HFFc6 (cell line): ENCODE measurements around the gene SPHKAP. TPM values are rescaled to one million over a fixed set of nuclear protein-coding genes. Genes with fewer than 3 reads are reported as not detected.
"Not testable (repeated sequence)": the region's sequence is repeated elsewhere in the genome, so short reads cannot be mapped to it uniquely, and the experiment has no call there.

Experiments
- DNase-seq: peaks from one replicate; pipeline ENCODE4 v3.0.0-alpha.2; 2018
- H3K27ac Mint-ChIP-seq: 2 replicates; pipeline ENCODE4 v1.8.0; 2020; ENCODE audit warnings: mild to moderate bottlenecking, mixed read lengths
- H3K27me3 Mint-ChIP-seq: 2 replicates; pipeline ENCODE4 v1.8.0; 2021; ENCODE audit warnings: mild to moderate bottlenecking, moderate library complexity, mixed read lengths; ENCODE audit not compliant: insufficient read depth
- H3K36me3 Mint-ChIP-seq: 2 replicates; pipeline ENCODE4 v1.8.0; 2021; ENCODE audit warnings: low read depth, mixed read lengths
- H3K4me1 Mint-ChIP-seq: 2 replicates; pipeline ENCODE4 v1.8.0; 2020; ENCODE audit warnings: low read depth, mixed read lengths
- H3K4me3 Mint-ChIP-seq: 2 replicates; pipeline ENCODE4 v1.8.0; 2020; ENCODE audit warnings: mild to moderate bottlenecking, moderate library complexity, mixed read lengths
- H3K9me3 Mint-ChIP-seq: 2 replicates; pipeline ENCODE4 v1.8.0; 2020; ENCODE audit warnings: mild to moderate bottlenecking, mixed read lengths
- long read RNA-seq: library from polyadenylated mRNA; unstranded; transcript quantifications from one replicate; pipeline ENCODE4 v2.0.0, GENCODE V29; 2019
- total RNA-seq, 6 experiments: library from RNA; stranded (reverse); fragmentation: NEBNext Ultra II Directional; extraction: Animal tissue kit (Norgen Biotek cat#: 25700); gene quantifications; 2 replicates in 1 of 6; 3 replicates in 5 of 6; pipeline ENCODE4 v1.2.3, GENCODE V29; 2021
- TF ChIP-seq, protein P1 (sequence below): fragments of 200-600 bp; sonication (generic); IDR thresholded peaks from 2 replicates; pipeline ENCODE4 v1.5.0; 2021; ENCODE audit warnings: antibody characterized with exemption, mild to moderate bottlenecking

Gene SPHKAP, protein sequence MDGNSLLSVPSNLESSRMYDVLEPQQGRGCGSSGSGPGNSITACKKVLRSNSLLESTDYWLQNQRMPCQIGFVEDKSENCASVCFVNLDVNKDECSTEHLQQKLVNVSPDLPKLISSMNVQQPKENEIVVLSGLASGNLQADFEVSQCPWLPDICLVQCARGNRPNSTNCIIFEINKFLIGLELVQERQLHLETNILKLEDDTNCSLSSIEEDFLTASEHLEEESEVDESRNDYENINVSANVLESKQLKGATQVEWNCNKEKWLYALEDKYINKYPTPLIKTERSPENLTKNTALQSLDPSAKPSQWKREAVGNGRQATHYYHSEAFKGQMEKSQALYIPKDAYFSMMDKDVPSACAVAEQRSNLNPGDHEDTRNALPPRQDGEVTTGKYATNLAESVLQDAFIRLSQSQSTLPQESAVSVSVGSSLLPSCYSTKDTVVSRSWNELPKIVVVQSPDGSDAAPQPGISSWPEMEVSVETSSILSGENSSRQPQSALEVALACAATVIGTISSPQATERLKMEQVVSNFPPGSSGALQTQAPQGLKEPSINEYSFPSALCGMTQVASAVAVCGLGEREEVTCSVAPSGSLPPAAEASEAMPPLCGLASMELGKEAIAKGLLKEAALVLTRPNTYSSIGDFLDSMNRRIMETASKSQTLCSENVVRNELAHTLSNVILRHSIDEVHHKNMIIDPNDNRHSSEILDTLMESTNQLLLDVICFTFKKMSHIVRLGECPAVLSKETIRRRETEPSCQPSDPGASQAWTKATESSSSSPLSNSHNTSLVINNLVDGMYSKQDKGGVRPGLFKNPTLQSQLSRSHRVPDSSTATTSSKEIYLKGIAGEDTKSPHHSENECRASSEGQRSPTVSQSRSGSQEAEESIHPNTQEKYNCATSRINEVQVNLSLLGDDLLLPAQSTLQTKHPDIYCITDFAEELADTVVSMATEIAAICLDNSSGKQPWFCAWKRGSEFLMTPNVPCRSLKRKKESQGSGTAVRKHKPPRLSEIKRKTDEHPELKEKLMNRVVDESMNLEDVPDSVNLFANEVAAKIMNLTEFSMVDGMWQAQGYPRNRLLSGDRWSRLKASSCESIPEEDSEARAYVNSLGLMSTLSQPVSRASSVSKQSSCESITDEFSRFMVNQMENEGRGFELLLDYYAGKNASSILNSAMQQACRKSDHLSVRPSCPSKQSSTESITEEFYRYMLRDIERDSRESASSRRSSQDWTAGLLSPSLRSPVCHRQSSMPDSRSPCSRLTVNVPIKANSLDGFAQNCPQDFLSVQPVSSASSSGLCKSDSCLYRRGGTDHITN (N-terminal part only)
- under 1 TPM; 0.52 to 0.94 (median 0.84) TPM for total RNA-seq
- long read RNA-seq, partial matches to known transcripts = 1 of 2 reads
- long read RNA-seq, other reads (novel, unspliced or antisense) = 1 of 2 reads

GRCh38 chr2:228181098-228182019 is at the start of gene SPHKAP:
TSS of gene SPHKAP (minus strand) at chr2:228181687. CDS start at chr2:228181598, 89 bp downstream.
- Mint-ChIP-seq H3K9me3 (peaks cover 5% of the 10 kb centered on the region; the same call in 1 of the 2 replicates), H3K4me3 (peak within 1 kb of the TSS; percentile 86), H3K4me1 (peaks cover 21% of the 10 kb centered on the region), H3K27me3 (peaks cover 7% of the 10 kb centered on the region), H3K27ac (no peak within 1 kb of the TSS), H3K36me3 (no peaks in the 10 kb centered on the region)
- DNase-seq = no peak
- TF ChIP-seq, protein P1, sequence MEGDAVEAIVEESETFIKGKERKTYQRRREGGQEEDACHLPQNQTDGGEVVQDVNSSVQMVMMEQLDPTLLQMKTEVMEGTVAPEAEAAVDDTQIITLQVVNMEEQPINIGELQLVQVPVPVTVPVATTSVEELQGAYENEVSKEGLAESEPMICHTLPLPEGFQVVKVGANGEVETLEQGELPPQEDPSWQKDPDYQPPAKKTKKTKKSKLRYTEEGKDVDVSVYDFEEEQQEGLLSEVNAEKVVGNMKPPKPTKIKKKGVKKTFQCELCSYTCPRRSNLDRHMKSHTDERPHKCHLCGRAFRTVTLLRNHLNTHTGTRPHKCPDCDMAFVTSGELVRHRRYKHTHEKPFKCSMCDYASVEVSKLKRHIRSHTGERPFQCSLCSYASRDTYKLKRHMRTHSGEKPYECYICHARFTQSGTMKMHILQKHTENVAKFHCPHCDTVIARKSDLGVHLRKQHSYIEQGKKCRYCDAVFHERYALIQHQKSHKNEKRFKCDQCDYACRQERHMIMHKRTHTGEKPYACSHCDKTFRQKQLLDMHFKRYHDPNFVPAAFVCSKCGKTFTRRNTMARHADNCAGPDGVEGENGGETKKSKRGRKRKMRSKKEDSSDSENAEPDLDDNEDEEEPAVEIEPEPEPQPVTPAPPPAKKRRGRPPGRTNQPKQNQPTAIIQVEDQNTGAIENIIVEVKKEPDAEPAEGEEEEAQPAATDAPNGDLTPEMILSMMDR = no peak

GRCh38 chr2:228227466-228227865 is 46.0 kb upstream of the SPHKAP start:
- Mint-ChIP-seq H3K4me3 (no peak overlapping the region), H3K27ac (no peak overlapping the region), H3K27me3 (no peaks in the 10 kb centered on the region), H3K9me3 (no peaks in the 10 kb centered on the region), H3K36me3 (no peaks in the 10 kb centered on the region), H3K4me1 (no peaks in the 10 kb centered on the region)
- no peak for DNase-seq
- TF ChIP-seq, protein P1 = no peak

DNA sequence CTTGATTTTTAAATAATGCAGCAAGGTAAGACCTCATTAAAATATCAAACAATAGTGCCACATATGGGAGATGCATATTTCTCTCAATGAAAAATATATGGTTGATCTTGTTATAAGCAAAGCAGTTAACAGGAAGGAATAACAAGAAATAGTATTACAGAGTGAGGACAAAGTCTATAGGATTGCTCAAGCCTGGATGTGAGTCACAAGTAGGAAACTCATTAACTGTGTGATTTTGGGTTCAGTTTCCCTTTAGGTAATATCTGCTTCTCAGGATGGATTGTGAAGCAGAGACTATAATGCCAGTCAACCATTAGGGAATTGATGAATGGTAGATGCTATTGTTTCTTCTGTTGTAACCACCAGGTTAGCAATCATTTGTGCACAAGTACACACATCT is 42.9 kb upstream of the SPHKAP start:
- Mint-ChIP-seq H3K27ac (no peak overlapping the region), H3K36me3 (no peaks in the 10 kb centered on the region), H3K9me3 (no peaks in the 10 kb centered on the region)

DNA sequence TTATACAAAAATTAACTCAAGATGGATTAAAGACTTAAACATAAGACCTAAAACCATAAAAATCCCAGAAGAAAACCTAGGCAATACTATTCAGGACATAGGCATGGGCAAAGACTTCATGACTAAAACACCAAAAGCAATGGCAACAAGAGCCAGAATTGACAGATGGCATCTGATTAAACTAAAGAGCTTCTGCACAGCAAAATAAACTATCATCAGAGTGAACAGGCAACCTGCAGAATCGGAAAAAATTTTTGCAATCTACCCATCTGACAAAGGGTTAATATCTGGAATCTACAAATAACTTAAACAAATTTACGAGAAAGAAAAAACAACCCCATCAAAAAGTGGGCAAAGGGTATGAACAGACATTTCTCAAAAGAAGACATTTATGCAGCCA is 37.1 kb upstream of the SPHKAP start:
- not testable (repeated sequence) for H3K4me3 Mint-ChIP-seq, H3K4me1 Mint-ChIP-seq, H3K36me3 Mint-ChIP-seq, H3K27me3 Mint-ChIP-seq, DNase-seq, H3K9me3 Mint-ChIP-seq, H3K27ac Mint-ChIP-seq

More for the DNA sequence above, 42.9 kb upstream of the SPHKAP start:
- Mint-ChIP-seq H3K4me3 (no peak overlapping the region), H3K27me3 (no peaks in the 10 kb centered on the region), H3K4me1 (no peaks in the 10 kb centered on the region)
- TF ChIP-seq, protein P1 = no peak
- no peak for DNase-seq

DNA sequence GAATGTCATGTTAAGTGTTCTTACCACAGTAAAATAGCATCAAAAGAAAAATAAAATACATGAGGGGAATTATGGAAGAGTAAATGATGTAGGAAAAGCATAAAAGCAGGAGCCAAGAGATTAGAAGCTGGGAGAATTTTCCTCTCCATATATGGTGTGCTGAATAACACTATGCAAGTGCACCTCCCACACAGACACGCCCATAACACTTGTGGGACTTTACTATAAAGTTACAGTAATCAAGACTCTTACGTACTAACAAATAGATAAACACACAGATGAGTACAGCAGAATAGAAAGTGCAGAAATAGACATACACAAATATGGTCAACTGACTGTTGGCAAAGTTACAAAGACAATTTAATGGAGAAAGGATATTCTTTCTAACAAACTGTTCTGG is 16.0 kb upstream of the SPHKAP start:
- Mint-ChIP-seq H3K27ac (no peak overlapping the region), H3K9me3 (peaks cover 4% of the 10 kb centered on the region; the same call in 1 of the 2 replicates), H3K27me3 (no peaks in the 10 kb centered on the region), H3K4me1 (no peaks in the 10 kb centered on the region), H3K36me3 (no peaks in the 10 kb centered on the region), H3K4me3 (no peak overlapping the region)
- no peak for DNase-seq
- TF ChIP-seq, protein P1 = no peak
